Spleen (tissue), 7 donors: ENCODE data around the gene GABPB1.

Source experiments
- CTCF ChIP-seq, 11 experiments: fragments of 200-600 bp in 7 of 11; fragments of 450-650 bp in 4 of 11; sonication (generic) in 4 of 11; IDR thresholded peaks in 8 of 11; conservative IDR thresholded peaks in 3 of 11; 1 replicate in 7 of 11; 2 replicates in 4 of 11; pipeline versions ENCODE4 v1.4.0 to v1.8.0; 2016 to 2021; ENCODE audit warnings: antibody characterized with exemption in 11 of 11, inconsistent platforms in 4 of 11, mild to moderate bottlenecking in 1 of 11
- POLR2AphosphoS5 ChIP-seq, 3 donors: sonication (generic); formaldehyde crosslinking; IDR thresholded peaks; one replicate each; pipeline ENCODE4 v1.5.1; 2017; ENCODE audit warnings: antibody characterized with exemption in 3 of 3
- donor health status: DM: no; HTN: no; CAD: no; lungs with moderate emphysema.
- donor health status: DM: no; HTN: no; CAD: no.
- donor health status: DM: no; HTN: no; CAD: no.

- TF ChIP-seq CTCF (IDR thresholded peaks at IDR 0.05 in 8 of 11, conservative IDR thresholded peaks at IDR 0.05 in 3 of 11) = no peak
- TF ChIP-seq POLR2AphosphoS5 (IDR thresholded peaks at IDR 0.05) = no peak
These were observed 120.2 kb downstream of the GABPB1 start for GRCh38 chr15:50234764-50235163.
